Measurements from ENCODE around the gene PTPRA. TPM values are rescaled to one million over a fixed set of nuclear protein-coding genes. Genes with fewer than 3 reads are reported as not detected.

Gene PTPRA
- total and polyA plus RNA-seq, 4 donors = 8.7 to 24.3 (median 15.7) TPM

- no peak for DNase-seq (ENCODE audit: low spot score)
- 95% methylated on average over 3 of the region's 3 CpGs for WGBS
- Histone ChIP-seq H3K9ac (ENCODE audit: low read depth in 1 of 2, low read length in 2 of 2) (no peak overlapping the region), H3K36me3 (ENCODE audit: control insufficient read depth in 4 of 4, insufficient read depth in 3 of 4, low read depth in 1 of 4, low read length in 3 of 4) (no peaks in the 10 kb centered on the region), H3K9me3 (ENCODE audit: control insufficient read depth in 4 of 4, low read length in 3 of 4) (no peaks in the 10 kb centered on the region), H3K27me3 (ENCODE audit: control insufficient read depth in 4 of 4, insufficient read depth in 4 of 4, low read length in 3 of 4) (no peaks in the 10 kb centered on the region), H3K27ac (ENCODE audit: low read depth in 1 of 2, low read length in 2 of 2) (no peak overlapping the region), H3K4me1 (ENCODE audit: control insufficient read depth in 4 of 4, insufficient read depth in 4 of 4, low read length in 3 of 4) (no peaks in the 10 kb centered on the region), H3K4me3 (ENCODE audit: low read depth in 1 of 3, low read length in 3 of 3) (no peak overlapping the region)
- TF ChIP-seq ZBTB33 (IDR thresholded peaks at IDR 0.05) = no peak
- TF ChIP-seq, protein P1, sequence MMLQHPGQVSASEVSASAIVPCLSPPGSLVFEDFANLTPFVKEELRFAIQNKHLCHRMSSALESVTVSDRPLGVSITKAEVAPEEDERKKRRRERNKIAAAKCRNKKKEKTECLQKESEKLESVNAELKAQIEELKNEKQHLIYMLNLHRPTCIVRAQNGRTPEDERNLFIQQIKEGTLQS (IDR thresholded peaks at IDR 0.05) = no peak
- no peak for TF ChIP-seq HNF4G (IDR thresholded peaks at IDR 0.05)
- TF ChIP-seq EGR1 (IDR thresholded peaks at IDR 0.05; ENCODE audit: low read depth in 2 of 2) = no peak
- no peak for TF ChIP-seq CTCF (IDR thresholded peaks at IDR 0.05; ENCODE audit: low read depth, low read length, missing input control)
- no peak for TF ChIP-seq NR2F2 (IDR thresholded peaks at IDR 0.05)
- TF ChIP-seq FOXA2 (IDR thresholded peaks at IDR 0.05) = no peak
- TF ChIP-seq FOXA1 (IDR thresholded peaks at IDR 0.05) = no peak
- TF ChIP-seq SP1 (IDR thresholded peaks at IDR 0.05) = no peak
- TF ChIP-seq JUND (IDR thresholded peaks at IDR 0.05) = no peak
- no peak for TF ChIP-seq TAF1 (conservative IDR thresholded peaks at IDR 0.05)
- TF ChIP-seq GABPA (IDR thresholded peaks at IDR 0.05 in 1 of 2, conservative IDR thresholded peaks at IDR 0.05 in 1 of 2) = no peak
- no peak for TF ChIP-seq REST (IDR thresholded peaks at IDR 0.05)
- TF ChIP-seq YY1 (IDR thresholded peaks at IDR 0.05) = no peak
These were observed 100.3 kb downstream of the PTPRA start for GRCh38 chr20:2973574-2973973.

GRCh38 chr20:2978519-2978918 is 105.2 kb downstream of the PTPRA start:
- H3K9ac ChIP-seq (ENCODE audit: low read depth in 1 of 2, low read length in 2 of 2) = no peak overlapping the region
- no peaks in the 10 kb centered on the region for H3K9me3 ChIP-seq (ENCODE audit: control insufficient read depth in 4 of 4, low read length in 3 of 4)
- no peak overlapping the region for H3K4me3 ChIP-seq (ENCODE audit: low read depth in 1 of 3, low read length in 3 of 3)
- no peak overlapping the region for H3K27ac ChIP-seq (ENCODE audit: low read depth in 1 of 2, low read length in 2 of 2)
- no peaks in the 10 kb centered on the region for H3K36me3 ChIP-seq (ENCODE audit: control insufficient read depth in 4 of 4, insufficient read depth in 3 of 4, low read depth in 1 of 4, low read length in 3 of 4)
- H3K27me3 ChIP-seq (ENCODE audit: control insufficient read depth in 4 of 4, insufficient read depth in 4 of 4, low read length in 3 of 4) = no peaks in the 10 kb centered on the region
- TF ChIP-seq RXRA (IDR thresholded peaks at IDR 0.05) = no peak
- no peak for TF ChIP-seq ZBTB33 (IDR thresholded peaks at IDR 0.05)
- no peak for TF ChIP-seq TAF1 (conservative IDR thresholded peaks at IDR 0.05)
- TF ChIP-seq JUND (IDR thresholded peaks at IDR 0.05) = no peak
- no peaks in the 10 kb centered on the region for H3K4me1 ChIP-seq (ENCODE audit: control insufficient read depth in 4 of 4, insufficient read depth in 4 of 4, low read length in 3 of 4)
- DNase-seq (ENCODE audit: low spot score) = no peak
- WGBS = 83% methylated on average over 4 of the region's 4 CpGs
